Thyroid gland (tissue), 4 donors: ENCODE measurements around the gene CPNE2.

Experiments
- CTCF ChIP-seq, 6 experiments: fragments of 200-600 bp in 3 of 6; fragments of 450-650 bp in 3 of 6; sonication (generic) in 3 of 6; IDR thresholded peaks; one replicate each; pipeline ENCODE4 v1.5.1; 2016 to 2019; ENCODE audit warnings: antibody characterized with exemption in 6 of 6, mild to moderate bottlenecking in 2 of 6, inconsistent platforms in 1 of 6, moderate library complexity in 1 of 6
- POLR2A ChIP-seq, 2 donors: fragments of 450-650 bp; IDR thresholded peaks; one replicate each; pipeline ENCODE4 v1.6.1; 2017; ENCODE audit warnings: antibody characterized with exemption in 2 of 2, mild to moderate bottlenecking in 2 of 2, moderate library complexity in 1 of 2

- TF ChIP-seq CTCF (IDR thresholded peaks at IDR 0.05) (no peak), POLR2A (IDR thresholded peaks at IDR 0.05) (no peak)
These were observed 57.0 kb downstream of the CPNE2 start for GRCh38 chr16:57149391-57149790.
